ENCODE data around the gene AP2A1. TPM values are rescaled to one million over a fixed set of nuclear protein-coding genes. Genes with fewer than 3 reads are reported as not detected.

AP2A1 gene
- total and polyA plus RNA-seq, 2 donors (not counting 3 experiments of a cell fraction or from before 2014, with no cell fraction given), result 108 to 113 TPM

DNA sequence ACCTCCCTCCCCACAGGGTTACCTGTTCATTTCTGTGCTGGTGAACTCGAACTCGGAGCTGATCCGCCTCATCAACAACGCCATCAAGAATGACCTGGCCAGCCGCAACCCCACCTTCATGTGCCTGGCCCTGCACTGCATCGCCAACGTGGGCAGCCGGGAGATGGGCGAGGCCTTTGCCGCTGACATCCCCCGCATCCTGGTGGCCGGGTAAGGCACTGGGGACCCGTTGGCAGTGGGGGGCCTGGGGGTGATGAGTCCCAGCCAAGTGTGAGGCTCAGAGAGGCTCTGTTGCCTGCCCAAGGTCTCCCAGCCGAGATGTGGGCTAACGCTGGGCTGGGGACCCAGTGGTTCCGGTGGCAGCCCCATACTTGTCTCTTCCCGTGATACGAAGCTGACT, 15.7 kb downstream of the AP2A1 start:
- no peak for TF ChIP-seq MYC (IDR thresholded peaks at IDR 0.05; ENCODE audit: low read depth, low read length)
- TF ChIP-seq POLR2A (IDR thresholded peaks at IDR 0.05; ENCODE audit: low read depth, low read length), result no peak
- TF ChIP-seq FOS (IDR thresholded peaks at IDR 0.05; ENCODE audit: borderline replicate concordance, insufficient read depth, low read length), result no peak
- TF ChIP-seq JUN (IDR thresholded peaks at IDR 0.05; ENCODE audit: borderline replicate concordance, insufficient read depth, insufficient read length, low read depth), result no peak
- TF ChIP-seq, protein P1, sequence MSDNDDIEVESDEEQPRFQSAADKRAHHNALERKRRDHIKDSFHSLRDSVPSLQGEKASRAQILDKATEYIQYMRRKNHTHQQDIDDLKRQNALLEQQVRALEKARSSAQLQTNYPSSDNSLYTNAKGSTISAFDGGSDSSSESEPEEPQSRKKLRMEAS (IDR thresholded peaks at IDR 0.05; ENCODE audit: insufficient read depth, insufficient read length), result no peak
- no peak for TF ChIP-seq EZH2 (IDR thresholded peaks at IDR 0.05; ENCODE audit: borderline replicate concordance, low read depth, low read length, severe bottlenecking)
- no peaks in the 10 kb centered on the region for H3K27me3 ChIP-seq (ENCODE audit: control insufficient read depth in 2 of 2, insufficient read depth in 2 of 2, low read length in 2 of 2)
- FAIRE-seq, result no peak
- H3K4me3 ChIP-seq (replicated peaks in 1 of 3; ENCODE audit: insufficient read depth in 1 of 3, low read depth in 1 of 3, low read length in 3 of 3), result no peak overlapping the region
- H3K79me2 ChIP-seq (ENCODE audit: control insufficient read depth, insufficient read depth, low read length), result no peaks in the 10 kb centered on the region
- BruUV-seq (replicated peaks), result no TSS peak
- peaks cover 0 to 9% of the 10 kb centered on the region in 2 experiments for H3K36me3 ChIP-seq (ENCODE audit: control insufficient read depth in 2 of 2, extremely low read depth in 1 of 2, insufficient read depth in 2 of 2, low read length in 2 of 2)
- no peak overlapping the region for H3K27ac ChIP-seq (ENCODE audit: insufficient read depth, low read depth, low read length)
- ChIA-PET POLR2A (no interaction called here), CTCF (no interaction called here)
- H3K4me2 ChIP-seq (ENCODE audit: insufficient read depth, low read length), result no peak overlapping the region
- H4K20me1 ChIP-seq (replicated peaks; ENCODE audit: control insufficient read depth, extremely low read depth, insufficient read depth, low read length), result no peaks in the 10 kb centered on the region
- no peak for DNase-seq (ENCODE audit: low read depth, low spot score)
- intact Hi-C loops (cut with micrococcal nuclease), result no loop called here
- H3K4me1 ChIP-seq (ENCODE audit: control insufficient read depth, extremely low read depth, insufficient read depth, low read length), result no peaks in the 10 kb centered on the region
- no peak overlapping the region for H3K9ac ChIP-seq (replicated peaks; ENCODE audit: extremely low read depth, insufficient read depth, low read length)
- H2AFZ ChIP-seq (ENCODE audit: low read depth, low read length), result no peak overlapping the region
- dilution Hi-C loops (cut with MboI; ENCODE audit: extremely low pct_ligation_motif_present, low sequenced_read_pairs), result no loop called here
- H3K9me3 ChIP-seq (replicated peaks; ENCODE audit: control insufficient read depth, insufficient read depth, low read length), result no peaks in the 10 kb centered on the region
- no peaks in the 10 kb centered on the region for H3K9me1 ChIP-seq (replicated peaks; ENCODE audit: control insufficient read depth, extremely low read depth, insufficient read depth, low read length)

DNA sequence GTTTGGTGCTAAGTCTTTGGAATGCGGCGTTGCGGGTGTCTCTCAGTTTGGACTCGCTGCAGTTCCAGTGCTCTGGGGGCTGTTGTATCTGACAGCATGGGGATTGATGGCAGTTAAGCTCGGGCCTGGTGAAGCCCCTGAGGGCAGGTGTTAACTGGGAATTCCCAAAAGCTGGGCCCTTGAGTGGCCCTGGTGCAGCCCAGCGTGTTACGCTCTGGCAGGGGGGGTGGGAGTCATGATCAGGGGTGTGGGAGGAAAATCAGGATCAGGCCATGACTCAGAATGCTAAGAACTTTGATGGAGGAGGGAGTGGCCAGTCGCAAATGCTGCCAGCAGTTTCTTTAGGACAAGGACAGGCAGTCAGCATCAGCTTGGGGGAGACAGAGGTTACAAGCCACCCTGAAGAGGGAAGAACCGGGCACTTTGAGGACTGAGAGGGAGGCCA, 19.6 kb downstream of the AP2A1 start:
- Histone ChIP-seq H2AFZ (ENCODE audit: low read depth, low read length) (no peak overlapping the region), H3K27ac (ENCODE audit: insufficient read depth, low read depth, low read length) (no peak overlapping the region), H3K9me3 (replicated peaks; ENCODE audit: control insufficient read depth, insufficient read depth, low read length) (no peaks in the 10 kb centered on the region), H3K4me3 (replicated peaks in 1 of 3; ENCODE audit: insufficient read depth in 1 of 3, low read depth in 1 of 3, low read length in 3 of 3) (no peak overlapping the region), H3K79me2 (ENCODE audit: control insufficient read depth, insufficient read depth, low read length) (no peaks in the 10 kb centered on the region), H3K4me2 (ENCODE audit: insufficient read depth, low read length) (no peak overlapping the region), H4K20me1 (replicated peaks; ENCODE audit: control insufficient read depth, extremely low read depth, insufficient read depth, low read length) (no peaks in the 10 kb centered on the region), H3K9me1 (replicated peaks; ENCODE audit: control insufficient read depth, extremely low read depth, insufficient read depth, low read length) (no peaks in the 10 kb centered on the region), H3K4me1 (ENCODE audit: control insufficient read depth, extremely low read depth, insufficient read depth, low read length) (no peaks in the 10 kb centered on the region), H3K9ac (replicated peaks; ENCODE audit: extremely low read depth, insufficient read depth, low read length) (no peak overlapping the region), H3K36me3 (ENCODE audit: control insufficient read depth in 2 of 2, extremely low read depth in 1 of 2, insufficient read depth in 2 of 2, low read length in 2 of 2) (peaks cover 2 to 27% of the 10 kb centered on the region in 2 experiments), H3K27me3 (ENCODE audit: control insufficient read depth in 2 of 2, insufficient read depth in 2 of 2, low read length in 2 of 2) (no peaks in the 10 kb centered on the region)
- BruUV-seq (replicated peaks), result no TSS peak
- dilution Hi-C loops (cut with MboI; ENCODE audit: extremely low pct_ligation_motif_present, low sequenced_read_pairs), result no loop called here
- no peak for FAIRE-seq
- CTCF ChIA-PET, result interaction anchor here (1.2 kb wide), 1 partner anchor 27 kb away, joined by 3 read pairs; the partner anchor contains the start of gene FUZ
- no peak for DNase-seq (ENCODE audit: low read depth, low spot score)
- POLR2A ChIA-PET, result no interaction called here
- intact Hi-C loops (cut with micrococcal nuclease), result no loop called here
- TF ChIP-seq MYC (IDR thresholded peaks at IDR 0.05; ENCODE audit: low read depth, low read length), result no peak
- TF ChIP-seq GATA2 (IDR thresholded peaks at IDR 0.05; ENCODE audit: insufficient read depth, insufficient read length, low read depth, low read length), result no peak
- TF ChIP-seq, protein P2, sequence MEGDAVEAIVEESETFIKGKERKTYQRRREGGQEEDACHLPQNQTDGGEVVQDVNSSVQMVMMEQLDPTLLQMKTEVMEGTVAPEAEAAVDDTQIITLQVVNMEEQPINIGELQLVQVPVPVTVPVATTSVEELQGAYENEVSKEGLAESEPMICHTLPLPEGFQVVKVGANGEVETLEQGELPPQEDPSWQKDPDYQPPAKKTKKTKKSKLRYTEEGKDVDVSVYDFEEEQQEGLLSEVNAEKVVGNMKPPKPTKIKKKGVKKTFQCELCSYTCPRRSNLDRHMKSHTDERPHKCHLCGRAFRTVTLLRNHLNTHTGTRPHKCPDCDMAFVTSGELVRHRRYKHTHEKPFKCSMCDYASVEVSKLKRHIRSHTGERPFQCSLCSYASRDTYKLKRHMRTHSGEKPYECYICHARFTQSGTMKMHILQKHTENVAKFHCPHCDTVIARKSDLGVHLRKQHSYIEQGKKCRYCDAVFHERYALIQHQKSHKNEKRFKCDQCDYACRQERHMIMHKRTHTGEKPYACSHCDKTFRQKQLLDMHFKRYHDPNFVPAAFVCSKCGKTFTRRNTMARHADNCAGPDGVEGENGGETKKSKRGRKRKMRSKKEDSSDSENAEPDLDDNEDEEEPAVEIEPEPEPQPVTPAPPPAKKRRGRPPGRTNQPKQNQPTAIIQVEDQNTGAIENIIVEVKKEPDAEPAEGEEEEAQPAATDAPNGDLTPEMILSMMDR (IDR thresholded peaks at IDR 0.05; ENCODE audit: extremely low read depth in 1 of 2, insufficient read depth in 1 of 2, low read depth in 1 of 2, low read length in 2 of 2), result no peak
- no peak for TF ChIP-seq EZH2 (IDR thresholded peaks at IDR 0.05; ENCODE audit: borderline replicate concordance, low read depth, low read length, severe bottlenecking)
- TF ChIP-seq POLR2A (IDR thresholded peaks at IDR 0.05; ENCODE audit: low read depth, low read length), result no peak
- TF ChIP-seq, protein P1 (IDR thresholded peaks at IDR 0.05; ENCODE audit: insufficient read depth, insufficient read length), result no peak
- TF ChIP-seq JUN (IDR thresholded peaks at IDR 0.05; ENCODE audit: borderline replicate concordance, insufficient read depth, insufficient read length, low read depth), result no peak
- no peak for TF ChIP-seq POLR2AphosphoS5 (IDR thresholded peaks at IDR 0.05; ENCODE audit: insufficient read depth, low read depth, low read length)
- TF ChIP-seq FOS (IDR thresholded peaks at IDR 0.05; ENCODE audit: borderline replicate concordance, insufficient read depth, low read length), result no peak
